ENCODE measurements around the gene FHL3.
A peak's percentile ranks its signal among the peaks of the same experiment; 100 is the strongest.

FHL3 gene

GRCh38 chr1:38015978-38016725, 10.8 kb upstream of the FHL3 start:
- no peak for TF ChIP-seq CTCF (IDR thresholded peaks at IDR 0.05; ENCODE audit: low read depth, low read length)
- DNase-seq (ENCODE audit: extremely low read depth, low read depth), result no peak

GRCh38 chr1:38014724-38015424, 9.6 kb upstream of the FHL3 start:
- no peak for DNase-seq (ENCODE audit: extremely low read depth, low read depth)
- TF ChIP-seq CTCF (IDR thresholded peaks at IDR 0.05; ENCODE audit: low read depth, low read length), result no peak

- DNase-seq (ENCODE audit: extremely low read depth, low read depth), result no peak
- TF ChIP-seq CTCF (IDR thresholded peaks at IDR 0.05; ENCODE audit: low read depth, low read length), result no peak
Observed at GRCh38 chr1:38014171-38014570, 8.9 kb upstream of the FHL3 start.

- no peak for TF ChIP-seq CTCF (IDR thresholded peaks at IDR 0.05; ENCODE audit: low read depth, low read length)
- DNase-seq (ENCODE audit: extremely low read depth, low read depth), result no peak
Observed at GRCh38 chr1:38013227-38013622, 7.9 kb upstream of the FHL3 start.

- DNase-seq (ENCODE audit: extremely low read depth, low read depth), result peak; percentile 98
- no peak for TF ChIP-seq CTCF (IDR thresholded peaks at IDR 0.05; ENCODE audit: low read depth, low read length)
Observed at GRCh38 chr1:38012363-38013226, 7.3 kb upstream of the FHL3 start, which contains the start of gene UTP11. UTP11 (plus strand) TSS chr1:38012734; CDS start chr1:38012803, 69 bp downstream.

GRCh38 chr1:38009841-38010180, 4.5 kb upstream of the FHL3 start:
- no peak for TF ChIP-seq CTCF (IDR thresholded peaks at IDR 0.05; ENCODE audit: low read depth, low read length)

More at GRCh38 chr1:38009841-38010180, 4.5 kb upstream of the FHL3 start:
- DNase-seq (ENCODE audit: extremely low read depth, low read depth), result no peak

Measured in AG09319 (cell line).